GM19328 (cell line): ENCODE measurements around the gene KERA.
A peak's percentile ranks its signal among the peaks of the same experiment; 100 is the strongest.
"Not testable (repeated sequence)": the region's sequence is repeated elsewhere in the genome, so short reads cannot be mapped to it uniquely, and the experiment has no call there.

Experiments used
- ATAC-seq: cut with Tn5 transposase; IDR thresholded peaks from one replicate; pipeline ENCODE4 v1.9.1; 2021; ENCODE audit warnings: mild to moderate bottlenecking, moderate library complexity; ENCODE audit not compliant: unreplicated experiment

Gene KERA, protein sequence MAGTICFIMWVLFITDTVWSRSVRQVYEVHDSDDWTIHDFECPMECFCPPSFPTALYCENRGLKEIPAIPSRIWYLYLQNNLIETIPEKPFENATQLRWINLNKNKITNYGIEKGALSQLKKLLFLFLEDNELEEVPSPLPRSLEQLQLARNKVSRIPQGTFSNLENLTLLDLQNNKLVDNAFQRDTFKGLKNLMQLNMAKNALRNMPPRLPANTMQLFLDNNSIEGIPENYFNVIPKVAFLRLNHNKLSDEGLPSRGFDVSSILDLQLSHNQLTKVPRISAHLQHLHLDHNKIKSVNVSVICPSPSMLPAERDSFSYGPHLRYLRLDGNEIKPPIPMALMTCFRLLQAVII

GRCh38 chr12:91057368-91058165 lies at the start of gene KERA:
Gene KERA, minus strand, starts transcription at chr12:91058024. Its CDS starts 1,743 bp downstream, at chr12:91056281.
- ATAC-seq: no peak

DNA sequence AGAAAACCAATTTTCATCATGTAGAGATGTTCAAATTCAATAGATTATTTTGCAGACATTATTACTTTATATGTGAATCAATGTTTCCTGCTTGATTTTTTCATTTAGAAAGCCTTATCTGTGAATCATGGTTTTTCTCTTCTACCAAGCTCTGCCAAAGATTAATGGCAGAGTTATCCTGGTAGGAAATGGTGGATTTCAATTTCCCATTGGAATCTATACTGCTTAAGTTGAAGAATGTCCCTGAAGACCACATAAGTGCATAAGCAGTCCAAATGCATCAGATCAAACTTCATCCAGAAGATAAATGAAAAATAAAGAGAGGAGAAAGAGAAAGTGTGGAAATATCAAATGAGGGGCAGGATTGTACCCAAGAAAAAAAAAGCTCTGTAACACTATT lies 48.5 kb upstream of the KERA start:
- no peak for ATAC-seq

GRCh38 chr12:91105807-91106206 lies 48.0 kb upstream of the KERA start:
- ATAC-seq: no peak

- peak; percentile 50 for ATAC-seq
Measured at GRCh38 chr12:91104812-91105466, 47.1 kb upstream of the KERA start.

- no peak for ATAC-seq
Measured at GRCh38 chr12:91103624-91104023, 45.8 kb upstream of the KERA start.

DNA sequence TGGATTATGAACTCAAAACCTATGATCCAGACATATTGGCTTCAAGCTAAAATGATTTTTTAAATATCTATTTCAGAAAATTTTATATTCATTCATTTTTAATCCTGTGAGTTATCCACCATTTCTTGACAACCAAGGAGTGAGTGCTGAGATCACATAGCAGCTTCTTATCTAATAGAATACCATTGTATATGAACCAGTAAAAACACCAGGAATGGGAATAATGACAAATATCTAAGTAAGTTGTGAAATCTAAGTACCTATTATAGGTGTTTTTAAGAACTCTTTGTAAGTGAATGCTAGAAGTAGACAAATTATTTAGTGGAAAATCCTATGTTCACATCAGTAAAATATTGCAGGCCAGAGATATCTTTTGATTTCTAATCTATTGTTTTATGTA lies 45.3 kb upstream of the KERA start:
- ATAC-seq: no peak

DNA sequence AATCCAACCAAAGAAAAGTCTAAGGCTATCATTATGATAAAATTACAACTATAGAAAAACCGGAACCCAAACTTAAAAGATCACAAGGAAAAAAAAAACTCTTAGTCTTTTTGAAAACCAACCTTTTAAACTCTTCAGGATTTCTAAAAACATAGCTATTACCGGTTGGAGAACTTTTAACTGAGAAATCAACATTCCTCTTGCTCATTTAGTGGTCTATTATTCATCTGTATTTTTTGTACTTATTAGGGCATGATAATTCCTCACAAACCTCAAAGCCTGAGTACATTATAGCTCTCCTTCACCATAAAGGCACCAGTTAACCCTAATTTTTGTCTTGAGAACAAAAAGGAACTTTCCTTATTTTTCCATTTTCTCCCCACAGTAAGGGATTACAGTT lies 43.1 kb upstream of the KERA start:
- no peak for ATAC-seq

- no peak for ATAC-seq
Measured at GRCh38 chr12:91099836-91100235, 42.0 kb upstream of the KERA start.

- ATAC-seq: no peak
Measured at GRCh38 chr12:91099341-91099740, 41.5 kb upstream of the KERA start.

DNA sequence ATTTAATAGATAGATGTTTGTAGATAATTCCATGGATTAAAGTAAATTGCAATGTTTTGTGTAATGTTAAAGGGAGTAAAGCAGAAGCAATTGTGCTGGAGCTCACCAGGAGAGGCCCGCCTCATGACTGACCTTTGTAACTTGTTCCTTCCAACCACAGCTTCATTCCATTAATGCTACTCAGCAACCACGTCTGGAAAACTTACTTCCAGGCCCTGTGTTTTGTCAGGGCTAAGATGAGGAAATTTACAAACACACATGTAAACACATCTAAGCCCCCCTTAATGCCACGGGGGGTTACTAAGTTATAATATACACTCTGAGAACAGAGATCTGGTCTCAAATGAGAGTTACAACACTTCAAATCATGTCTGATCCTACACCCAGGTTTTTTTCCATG lies 41.1 kb upstream of the KERA start:
- ATAC-seq: no peak

GRCh38 chr12:91098461-91098860 lies 40.6 kb upstream of the KERA start:
- ATAC-seq: no peak

DNA sequence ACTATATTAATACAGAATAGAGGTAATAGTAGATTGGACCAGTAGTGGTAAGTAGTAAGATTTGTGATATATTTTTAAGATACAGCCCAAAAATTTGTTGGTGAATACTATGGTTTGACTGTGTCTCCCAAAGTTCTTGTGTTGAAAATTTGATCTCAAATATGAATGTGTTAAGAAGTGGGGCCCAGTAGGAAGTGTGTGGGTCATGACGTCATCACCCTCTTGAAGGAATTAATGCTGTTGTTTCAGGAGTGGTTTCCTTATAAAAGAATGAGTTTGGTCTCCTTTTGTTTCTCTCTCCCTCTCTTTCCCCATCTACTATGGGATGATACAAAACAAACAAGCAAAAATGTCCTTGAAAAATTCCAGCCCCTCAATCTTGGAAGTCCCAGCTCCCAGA lies 37.1 kb upstream of the KERA start:
- no peak for ATAC-seq

DNA sequence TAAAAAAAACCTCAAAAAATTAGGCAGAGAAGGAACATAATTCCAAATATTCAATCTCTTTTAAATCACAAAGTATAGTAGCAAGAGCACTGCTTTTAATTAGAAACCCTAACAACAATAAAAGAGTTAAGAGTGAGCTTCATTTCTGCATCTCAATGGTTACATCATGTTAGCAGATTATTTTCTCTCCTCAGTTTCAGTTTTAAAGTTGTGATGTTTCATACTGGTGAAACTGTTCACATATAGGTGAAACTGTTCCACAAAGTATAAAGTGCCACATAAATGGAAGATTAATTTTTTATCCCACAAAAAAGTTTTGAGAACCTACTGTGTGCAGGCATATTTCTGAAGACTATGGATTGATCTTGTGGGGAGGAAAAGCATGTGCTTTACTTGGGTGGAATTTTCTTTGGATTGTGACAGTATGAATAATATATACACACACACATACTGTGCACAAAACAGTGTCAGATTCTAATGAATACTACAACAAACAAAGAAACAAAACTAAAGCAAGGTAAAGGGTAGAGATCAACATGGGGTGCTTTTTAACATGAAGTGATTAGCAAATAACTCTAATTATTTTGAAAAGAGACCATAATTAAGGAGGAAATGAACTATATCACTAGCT lies 36.3 kb upstream of the KERA start:
- no peak for ATAC-seq

GRCh38 chr12:91093341-91093740 lies 35.5 kb upstream of the KERA start:
- ATAC-seq: no peak

DNA sequence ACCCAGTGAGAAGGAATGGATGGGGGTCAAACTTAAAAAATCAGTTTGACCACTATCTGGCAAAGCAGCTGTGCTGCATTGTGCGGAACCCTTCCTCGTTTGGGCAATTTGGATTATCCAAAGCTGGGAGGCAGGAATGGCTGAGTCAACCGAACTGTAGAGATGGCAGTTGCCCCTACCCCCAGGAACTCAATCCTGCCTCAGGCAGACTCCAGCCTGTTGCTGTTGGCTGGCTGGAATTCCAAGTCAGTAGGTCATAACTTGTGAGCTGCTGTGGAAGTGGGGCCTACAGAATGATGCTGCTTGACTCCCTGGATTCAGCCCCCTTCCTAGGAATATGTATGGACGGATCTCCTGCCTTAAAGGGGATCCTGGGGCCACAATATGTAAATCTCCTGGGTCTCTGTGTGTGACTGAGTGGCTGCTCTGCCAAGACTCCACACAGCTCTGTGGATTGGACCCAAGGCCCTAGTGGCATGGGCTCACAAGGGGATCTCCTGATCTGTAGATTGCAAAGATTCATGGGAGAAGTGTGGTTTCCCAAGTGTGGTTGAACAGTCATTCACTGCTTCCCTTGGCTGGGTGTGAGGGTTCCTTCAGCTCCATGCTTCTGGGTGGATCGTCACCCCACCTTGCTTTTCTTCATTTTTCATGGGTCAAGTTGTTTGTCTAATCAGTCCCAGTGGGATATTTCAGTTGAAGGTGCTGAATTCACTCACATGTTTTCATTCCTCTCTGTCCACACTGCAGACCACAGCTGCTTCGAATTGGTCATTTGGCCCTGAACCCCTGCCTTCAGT lies 34.3 kb upstream of the KERA start:
- no peak for ATAC-seq

GRCh38 chr12:91089953-91090352 lies 32.1 kb upstream of the KERA start:
- not testable (repeated sequence) for ATAC-seq

DNA sequence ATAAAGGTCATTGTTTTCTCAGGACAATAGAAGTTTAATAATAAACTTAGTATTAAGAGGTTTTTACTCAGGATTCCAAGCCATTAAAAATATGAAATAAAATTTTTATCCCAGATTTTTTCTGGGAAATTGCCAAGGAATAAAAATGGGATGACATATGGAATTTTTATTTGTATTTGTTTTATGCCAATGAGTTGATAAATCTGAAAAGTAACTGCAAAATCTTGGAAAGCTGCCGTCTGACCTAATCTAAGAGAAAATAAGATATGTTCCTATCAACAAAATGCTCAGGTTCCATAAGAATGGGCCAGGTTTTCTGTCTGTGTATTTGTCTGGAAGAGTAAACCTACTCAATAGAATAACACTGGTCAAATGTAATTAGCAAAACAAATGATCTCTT lies 22.2 kb upstream of the KERA start:
- no peak for ATAC-seq

- ATAC-seq: no peak
Measured at GRCh38 chr12:91078501-91078900, 20.7 kb upstream of the KERA start.

- ATAC-seq: no peak
Measured at GRCh38 chr12:91077228-91077954, 19.6 kb upstream of the KERA start.

DNA sequence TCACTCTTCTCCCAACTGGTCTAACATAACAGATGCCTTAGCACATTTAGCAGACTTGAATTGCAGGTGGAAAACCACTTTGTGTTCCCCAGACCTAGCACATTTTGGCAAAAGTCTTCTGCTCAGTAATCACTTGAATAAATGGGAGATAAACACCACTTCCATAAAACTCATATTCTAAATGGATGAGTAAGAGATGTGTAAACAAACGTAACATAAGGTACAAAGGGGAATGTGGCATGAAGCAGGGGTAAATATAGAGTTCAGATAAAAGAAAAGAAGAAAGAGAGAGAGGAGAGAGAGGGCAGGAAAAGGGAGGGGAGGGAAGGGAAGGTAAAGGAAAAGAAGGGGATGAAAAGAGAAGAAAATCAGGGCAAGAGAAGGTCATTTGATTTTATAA lies 17.0 kb upstream of the KERA start:
- no peak for ATAC-seq
